Hepatocyte (in vitro differentiated cells): ENCODE data around the gene GABRB2.

ENCODE experiments used
- EZH2phosphoT487 ChIP-seq: fragments of 200-600 bp; sonication (generic); IDR thresholded peaks from one replicate; pipeline ENCODE4 v1.6.1; 2018; ENCODE audit warnings: antibody characterized with exemption, mild to moderate bottlenecking, low read depth, moderate library complexity; ENCODE audit not compliant: unreplicated experiment, severe bottlenecking
- TF ChIP-seq, protein P1 (sequence below): fragments of 200-600 bp; sonication (generic); IDR thresholded peaks from 2 replicates; pipeline ENCODE4 v1.5.1; 2016; ENCODE audit warnings: antibody characterized with exemption, mild to moderate bottlenecking; ENCODE audit not compliant: poor library complexity

- TF ChIP-seq EZH2phosphoT487, result no peak
- TF ChIP-seq, protein P1, sequence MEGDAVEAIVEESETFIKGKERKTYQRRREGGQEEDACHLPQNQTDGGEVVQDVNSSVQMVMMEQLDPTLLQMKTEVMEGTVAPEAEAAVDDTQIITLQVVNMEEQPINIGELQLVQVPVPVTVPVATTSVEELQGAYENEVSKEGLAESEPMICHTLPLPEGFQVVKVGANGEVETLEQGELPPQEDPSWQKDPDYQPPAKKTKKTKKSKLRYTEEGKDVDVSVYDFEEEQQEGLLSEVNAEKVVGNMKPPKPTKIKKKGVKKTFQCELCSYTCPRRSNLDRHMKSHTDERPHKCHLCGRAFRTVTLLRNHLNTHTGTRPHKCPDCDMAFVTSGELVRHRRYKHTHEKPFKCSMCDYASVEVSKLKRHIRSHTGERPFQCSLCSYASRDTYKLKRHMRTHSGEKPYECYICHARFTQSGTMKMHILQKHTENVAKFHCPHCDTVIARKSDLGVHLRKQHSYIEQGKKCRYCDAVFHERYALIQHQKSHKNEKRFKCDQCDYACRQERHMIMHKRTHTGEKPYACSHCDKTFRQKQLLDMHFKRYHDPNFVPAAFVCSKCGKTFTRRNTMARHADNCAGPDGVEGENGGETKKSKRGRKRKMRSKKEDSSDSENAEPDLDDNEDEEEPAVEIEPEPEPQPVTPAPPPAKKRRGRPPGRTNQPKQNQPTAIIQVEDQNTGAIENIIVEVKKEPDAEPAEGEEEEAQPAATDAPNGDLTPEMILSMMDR, result no peak
These were observed 1.4 kb upstream of the GABRB2 start for GRCh38 chr5:161547738-161548486.
